ENCODE data around the gene FOXJ2. TPM values are rescaled to one million over a fixed set of nuclear protein-coding genes. Genes with fewer than 3 reads are reported as not detected.
"Not testable (repeated sequence)": the region's sequence is repeated elsewhere in the genome, so short reads cannot be mapped to it uniquely, and the experiment has no call there.

FOXJ2 gene
- total RNA-seq, 1 experiment from 2014 or later: 6.9 TPM

DNA sequence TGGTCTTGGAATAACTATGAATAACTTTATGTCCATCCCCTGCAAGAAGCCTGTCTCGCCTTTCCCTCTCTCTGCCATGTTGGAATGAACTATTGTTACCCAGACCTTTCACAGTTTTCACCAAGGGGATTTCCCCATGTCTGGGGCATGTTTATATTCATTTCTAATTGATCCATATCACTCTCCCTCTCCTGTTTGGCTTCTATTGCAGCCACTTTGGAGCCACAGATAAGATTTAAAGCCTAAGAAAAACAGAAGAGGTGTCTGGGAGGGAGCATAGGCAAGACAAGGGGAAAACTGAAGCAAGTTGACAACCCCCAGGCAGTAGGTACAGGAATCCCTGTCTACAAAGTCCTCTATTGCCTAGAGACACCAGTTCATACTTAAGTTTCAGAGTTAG, 41.0 kb upstream of the FOXJ2 start:
- Histone ChIP-seq H3K4me3 (ENCODE audit: low read length) (no peak overlapping the region), H3K36me3 (ENCODE audit: low read depth, low read length) (no peaks in the 10 kb centered on the region), H3K27ac (ENCODE audit: low read length) (no peak overlapping the region), H3K9me2 (replicated peaks; ENCODE audit: low read length) (no peaks in the 10 kb centered on the region), H3K4me2 (ENCODE audit: low read length) (no peak overlapping the region), H3K27me3 (ENCODE audit: low read length) (no peaks in the 10 kb centered on the region), H3K4me1 (ENCODE audit: insufficient read depth, low read length) (peaks cover 4% of the 10 kb centered on the region), H4K20me1 (ENCODE audit: low read length) (no peaks in the 10 kb centered on the region), H2AFZ (ENCODE audit: low read length) (no peak overlapping the region), H3K79me2 (ENCODE audit: low read length) (no peaks in the 10 kb centered on the region), H3K9me3 (ENCODE audit: low read length) (no peaks in the 10 kb centered on the region), H3K9ac (ENCODE audit: low read length) (no peak overlapping the region), H3F3A (ENCODE audit: low read length, unreplicated experiment) (no peaks in the 10 kb centered on the region)
- intact Hi-C loops (cut with micrococcal nuclease): no loop called here
- BruUV-seq (replicated peaks): no TSS peak
- CTCF ChIA-PET: no interaction called here
- no peak for ATAC-seq
- POLR2A ChIA-PET (ENCODE audit: unreplicated experiment): no interaction called here
- TF ChIP-seq EZH2 (IDR thresholded peaks at IDR 0.05; ENCODE audit: low read length, unreplicated experiment) (no peak), EZH2phosphoT487 (IDR thresholded peaks at IDR 0.05; ENCODE audit: borderline replicate concordance, low read length) (no peak)
- TF ChIP-seq, protein P1, sequence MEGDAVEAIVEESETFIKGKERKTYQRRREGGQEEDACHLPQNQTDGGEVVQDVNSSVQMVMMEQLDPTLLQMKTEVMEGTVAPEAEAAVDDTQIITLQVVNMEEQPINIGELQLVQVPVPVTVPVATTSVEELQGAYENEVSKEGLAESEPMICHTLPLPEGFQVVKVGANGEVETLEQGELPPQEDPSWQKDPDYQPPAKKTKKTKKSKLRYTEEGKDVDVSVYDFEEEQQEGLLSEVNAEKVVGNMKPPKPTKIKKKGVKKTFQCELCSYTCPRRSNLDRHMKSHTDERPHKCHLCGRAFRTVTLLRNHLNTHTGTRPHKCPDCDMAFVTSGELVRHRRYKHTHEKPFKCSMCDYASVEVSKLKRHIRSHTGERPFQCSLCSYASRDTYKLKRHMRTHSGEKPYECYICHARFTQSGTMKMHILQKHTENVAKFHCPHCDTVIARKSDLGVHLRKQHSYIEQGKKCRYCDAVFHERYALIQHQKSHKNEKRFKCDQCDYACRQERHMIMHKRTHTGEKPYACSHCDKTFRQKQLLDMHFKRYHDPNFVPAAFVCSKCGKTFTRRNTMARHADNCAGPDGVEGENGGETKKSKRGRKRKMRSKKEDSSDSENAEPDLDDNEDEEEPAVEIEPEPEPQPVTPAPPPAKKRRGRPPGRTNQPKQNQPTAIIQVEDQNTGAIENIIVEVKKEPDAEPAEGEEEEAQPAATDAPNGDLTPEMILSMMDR (conservative IDR thresholded peaks at IDR 0.05; ENCODE audit: low read depth, low read length): no peak
- DNase-seq: no peak

DNA sequence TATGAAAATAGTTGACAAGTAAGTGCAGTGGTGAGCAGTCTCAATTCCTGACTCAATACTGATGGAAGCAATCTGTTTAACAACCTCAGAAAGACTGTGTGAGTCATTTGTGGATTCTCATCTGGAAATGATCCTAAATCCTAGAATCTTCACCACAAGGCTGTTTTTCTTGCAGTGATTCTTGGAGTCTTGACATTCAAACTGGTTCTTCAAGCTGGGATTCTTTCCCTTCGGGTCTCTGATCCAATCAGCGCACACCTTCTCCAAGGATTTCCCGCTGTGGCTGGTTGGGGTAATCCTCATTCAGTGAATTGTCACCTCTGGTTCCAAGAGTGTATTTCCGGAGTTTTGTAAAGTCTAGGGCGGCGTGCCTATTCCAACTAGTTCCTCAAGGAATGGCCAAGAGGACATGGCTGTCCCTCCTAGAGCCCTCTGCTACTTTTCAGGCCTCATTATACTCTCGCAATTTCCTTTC, 37.7 kb upstream of the FOXJ2 start:
- H3K79me2 ChIP-seq (ENCODE audit: low read length): no peaks in the 10 kb centered on the region
- no peaks in the 10 kb centered on the region for H3K9me3 ChIP-seq (ENCODE audit: low read length)
- ChIA-PET POLR2A (ENCODE audit: unreplicated experiment) (no interaction called here), CTCF (no interaction called here)
- no peak overlapping the region for H3K9ac ChIP-seq (ENCODE audit: low read length)
- H3K36me3 ChIP-seq (ENCODE audit: low read depth, low read length): no peaks in the 10 kb centered on the region
- no TSS peak for BruUV-seq (replicated peaks)
- peaks cover 4% of the 10 kb centered on the region for H3K4me1 ChIP-seq (ENCODE audit: insufficient read depth, low read length)
- H3K27me3 ChIP-seq (ENCODE audit: low read length): no peaks in the 10 kb centered on the region
- TF ChIP-seq, protein P1 (conservative IDR thresholded peaks at IDR 0.05; ENCODE audit: low read depth, low read length): no peak
- TF ChIP-seq EZH2 (IDR thresholded peaks at IDR 0.05; ENCODE audit: low read length, unreplicated experiment) (no peak), EZH2phosphoT487 (IDR thresholded peaks at IDR 0.05; ENCODE audit: borderline replicate concordance, low read length) (no peak)
- DNase-seq: peak; percentile 89
- intact Hi-C loops (cut with micrococcal nuclease): loop anchor here (1.0 kb wide), 2 partner anchors 61 to 134 kb away; no protein-coding TSS in a partner anchor
- ATAC-seq: peak; percentile 81
- no peaks in the 10 kb centered on the region for H3K9me2 ChIP-seq (replicated peaks; ENCODE audit: low read length)
- no peaks in the 10 kb centered on the region for H4K20me1 ChIP-seq (ENCODE audit: low read length)
- peak overlapping the region; percentile 66 for H3K4me2 ChIP-seq (ENCODE audit: low read length)
- H3K27ac ChIP-seq (ENCODE audit: low read length): peak overlapping the region; percentile 75
- no peak overlapping the region for H3K4me3 ChIP-seq (ENCODE audit: low read length)
- no peak overlapping the region for H2AFZ ChIP-seq (ENCODE audit: low read length)
- no peaks in the 10 kb centered on the region for H3F3A ChIP-seq (ENCODE audit: low read length, unreplicated experiment)

DNA sequence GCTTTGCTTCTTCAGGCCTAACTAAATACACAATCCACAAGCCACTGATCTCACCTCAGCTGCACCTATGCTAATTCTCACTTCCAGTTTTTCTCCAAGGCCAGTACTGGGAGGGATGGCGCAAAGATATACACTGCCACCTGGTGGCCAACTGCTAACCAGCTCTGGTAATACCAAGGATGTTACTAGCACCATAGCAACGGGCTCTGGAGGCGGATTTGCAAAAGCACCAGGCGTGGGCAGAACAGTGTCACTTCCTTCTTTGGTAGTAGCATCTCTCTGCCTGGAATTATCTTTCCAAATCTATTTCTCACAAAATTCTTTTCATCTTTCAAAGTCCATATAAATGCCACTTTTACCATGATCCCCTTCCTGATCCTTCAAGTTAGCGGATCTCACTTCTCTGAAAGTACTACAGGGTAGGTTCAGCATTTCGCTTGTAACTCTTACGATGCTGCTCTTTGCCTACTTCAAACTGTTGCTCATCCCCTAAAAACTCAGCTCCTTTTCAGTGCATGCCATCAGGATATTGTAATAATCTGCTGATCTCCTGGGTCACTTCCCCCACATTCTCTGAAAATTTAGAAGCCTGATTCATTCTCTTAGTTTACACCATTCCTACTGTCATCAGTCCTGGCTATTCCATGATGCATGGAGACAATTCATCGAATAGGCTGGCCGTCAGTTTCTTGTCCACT, 37.1 kb upstream of the FOXJ2 start:
- intact Hi-C loops (cut with micrococcal nuclease): loop anchor here (1.0 kb wide), 1 partner anchor 62 kb away; no protein-coding TSS in a partner anchor
- H3K27ac ChIP-seq (ENCODE audit: low read length): peak overlapping the region; percentile 75
- H3K79me2 ChIP-seq (ENCODE audit: low read length): no peaks in the 10 kb centered on the region
- H3K27me3 ChIP-seq (ENCODE audit: low read length): no peaks in the 10 kb centered on the region
- H3K4me2 ChIP-seq (ENCODE audit: low read length): peak overlapping the region; percentile 66
- no peaks in the 10 kb centered on the region for H3K9me3 ChIP-seq (ENCODE audit: low read length)
- no peak overlapping the region for H3K9ac ChIP-seq (ENCODE audit: low read length)
- CTCF ChIA-PET: no interaction called here
- no TSS peak for BruUV-seq (replicated peaks)
- no peaks in the 10 kb centered on the region for H4K20me1 ChIP-seq (ENCODE audit: low read length)
- TF ChIP-seq EZH2 (IDR thresholded peaks at IDR 0.05; ENCODE audit: low read length, unreplicated experiment): no peak
- TF ChIP-seq, protein P1 (conservative IDR thresholded peaks at IDR 0.05; ENCODE audit: low read depth, low read length): peak; percentile 78
- no peak overlapping the region for H3K4me3 ChIP-seq (ENCODE audit: low read length)
- H3K4me1 ChIP-seq (ENCODE audit: insufficient read depth, low read length): peaks cover 4% of the 10 kb centered on the region
- DNase-seq (peak; percentile 73), ATAC-seq (peak; percentile 98)
- H2AFZ ChIP-seq (ENCODE audit: low read length): no peak overlapping the region
- no peaks in the 10 kb centered on the region for H3K9me2 ChIP-seq (replicated peaks; ENCODE audit: low read length)
- POLR2A ChIA-PET (ENCODE audit: unreplicated experiment): no interaction called here
- H3K36me3 ChIP-seq (ENCODE audit: low read depth, low read length): no peaks in the 10 kb centered on the region
- H3F3A ChIP-seq (ENCODE audit: low read length, unreplicated experiment): no peaks in the 10 kb centered on the region

DNA sequence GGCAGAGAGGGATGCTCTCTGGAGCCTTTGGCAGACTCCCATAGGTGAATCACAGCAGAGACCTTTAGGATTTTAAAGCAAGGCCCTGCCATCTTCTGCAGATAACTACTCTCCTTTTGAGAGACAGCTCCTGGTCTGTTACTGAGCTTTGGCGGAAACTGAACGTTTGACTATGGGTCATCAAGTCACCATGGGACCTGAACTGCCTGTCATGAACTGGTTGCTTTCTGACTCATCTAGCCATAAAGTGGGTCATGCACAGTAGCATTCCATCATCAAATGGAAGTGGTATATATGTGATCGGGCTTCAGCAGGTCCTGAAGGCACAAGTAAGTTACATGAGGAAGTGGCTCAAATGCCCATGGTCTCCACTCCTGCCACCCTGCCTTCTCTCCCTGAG, 31.7 kb upstream of the FOXJ2 start:
- H3K9me3 ChIP-seq (ENCODE audit: low read length); DNase-seq; H2AFZ ChIP-seq (ENCODE audit: low read length); H3K9me2 ChIP-seq (replicated peaks; ENCODE audit: low read length); H4K20me1 ChIP-seq (ENCODE audit: low read length); H3K4me1 ChIP-seq (ENCODE audit: insufficient read depth, low read length); H3K27me3 ChIP-seq (ENCODE audit: low read length); H3K36me3 ChIP-seq (ENCODE audit: low read depth, low read length); H3K4me3 ChIP-seq (ENCODE audit: low read length); H3K79me2 ChIP-seq (ENCODE audit: low read length); H3K27ac ChIP-seq (ENCODE audit: low read length); BruUV-seq (replicated peaks); H3K9ac ChIP-seq (ENCODE audit: low read length); POLR2A ChIA-PET (ENCODE audit: unreplicated experiment); H3F3A ChIP-seq (ENCODE audit: low read length, unreplicated experiment); intact Hi-C loops (cut with micrococcal nuclease); H3K4me2 ChIP-seq (ENCODE audit: low read length); CTCF ChIA-PET; ATAC-seq: not testable (repeated sequence)
